Choroid plexus epithelial cell (primary cell): Measurements from ENCODE around the gene PUSL1.

Experiments used
- DNase-seq: peaks from one replicate; pipeline ENCODE4 v3.0.0-alpha.2; 2010; ENCODE audit warnings: low read depth
- H3K4me3 ChIP-seq: 2 replicates; pipeline ENCODE4 v1.5.1; 2011; ENCODE audit warnings: low read depth, mild to moderate bottlenecking, control low read depth, low read length, moderate library complexity
- TF ChIP-seq, protein P1 (sequence below): conservative IDR thresholded peaks from 2 replicates; pipeline ENCODE4 v1.5.1; 2011; ENCODE audit warnings: low read depth, mild to moderate bottlenecking, control low read depth, inconsistent platforms, low read length, moderate library complexity

The PUSL1 gene

DNA sequence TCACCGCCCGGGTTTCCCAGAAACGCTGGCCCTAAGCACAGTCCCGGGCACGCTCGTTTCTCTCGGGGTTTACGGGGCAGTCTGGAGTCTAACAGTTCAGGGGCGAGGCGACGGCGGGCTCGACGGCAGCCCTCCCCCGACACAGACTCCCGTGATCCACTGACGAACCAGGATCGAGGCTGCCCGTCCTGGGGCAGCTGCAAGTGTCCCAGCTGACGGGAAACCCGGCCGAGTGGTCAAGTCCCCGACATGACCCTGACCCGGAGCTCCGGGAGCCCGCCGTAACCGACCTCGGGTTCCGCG is 35.2 kb upstream of the PUSL1 start:
- DNase-seq, result no peak
- TF ChIP-seq, protein P1, sequence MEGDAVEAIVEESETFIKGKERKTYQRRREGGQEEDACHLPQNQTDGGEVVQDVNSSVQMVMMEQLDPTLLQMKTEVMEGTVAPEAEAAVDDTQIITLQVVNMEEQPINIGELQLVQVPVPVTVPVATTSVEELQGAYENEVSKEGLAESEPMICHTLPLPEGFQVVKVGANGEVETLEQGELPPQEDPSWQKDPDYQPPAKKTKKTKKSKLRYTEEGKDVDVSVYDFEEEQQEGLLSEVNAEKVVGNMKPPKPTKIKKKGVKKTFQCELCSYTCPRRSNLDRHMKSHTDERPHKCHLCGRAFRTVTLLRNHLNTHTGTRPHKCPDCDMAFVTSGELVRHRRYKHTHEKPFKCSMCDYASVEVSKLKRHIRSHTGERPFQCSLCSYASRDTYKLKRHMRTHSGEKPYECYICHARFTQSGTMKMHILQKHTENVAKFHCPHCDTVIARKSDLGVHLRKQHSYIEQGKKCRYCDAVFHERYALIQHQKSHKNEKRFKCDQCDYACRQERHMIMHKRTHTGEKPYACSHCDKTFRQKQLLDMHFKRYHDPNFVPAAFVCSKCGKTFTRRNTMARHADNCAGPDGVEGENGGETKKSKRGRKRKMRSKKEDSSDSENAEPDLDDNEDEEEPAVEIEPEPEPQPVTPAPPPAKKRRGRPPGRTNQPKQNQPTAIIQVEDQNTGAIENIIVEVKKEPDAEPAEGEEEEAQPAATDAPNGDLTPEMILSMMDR, result no peak
- peak overlapping the region; percentile 83 for H3K4me3 ChIP-seq

DNA sequence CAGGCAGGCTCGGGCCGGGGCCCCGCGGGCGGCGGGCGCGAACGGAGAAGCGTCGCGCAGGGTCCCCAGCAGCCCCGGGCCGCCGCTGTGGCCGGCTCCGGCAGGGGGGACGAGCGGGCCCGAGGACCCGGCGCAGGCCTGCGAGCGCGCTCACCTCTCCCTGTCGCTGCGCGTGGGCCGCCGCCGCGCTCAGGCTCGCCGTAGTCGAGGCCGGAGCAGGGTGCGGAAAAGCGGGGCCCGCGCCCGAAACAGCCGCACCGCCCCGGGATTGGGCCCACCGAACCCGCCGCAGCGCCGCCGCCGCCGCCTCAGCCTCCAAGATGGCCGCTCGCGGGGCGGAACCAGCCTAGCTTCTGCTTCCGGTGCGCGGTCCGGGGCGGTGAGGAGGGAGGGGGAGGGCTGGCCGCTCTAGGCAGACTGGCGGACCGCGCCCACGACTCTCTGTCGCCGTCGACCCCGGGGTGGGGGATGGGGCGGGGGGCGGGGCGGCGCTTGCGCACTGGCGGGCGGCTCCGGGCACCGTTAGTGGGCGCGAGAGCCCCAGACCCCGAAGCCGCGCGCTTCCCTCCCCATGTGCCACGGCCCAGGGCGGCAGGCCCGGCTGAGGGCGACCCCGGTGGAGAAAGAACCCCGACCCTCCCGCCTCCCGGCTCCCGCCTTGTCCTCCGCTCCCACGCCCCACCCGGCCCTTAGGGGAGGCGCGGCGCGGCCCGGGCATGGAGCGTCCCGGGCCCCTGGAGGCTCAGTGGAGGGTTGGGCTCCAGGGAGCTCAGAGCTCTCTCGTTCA is 34.7 kb upstream of the PUSL1 start, which contains the start of gene UBE2J2:
UBE2J2 (minus strand) TSS at position 343 of the 787 bp plus-strand sequence. CDS start 5,862 bp downstream, outside the sequence.
- DNase-seq, result peak; percentile 95
- TF ChIP-seq, protein P1, result no peak
- peak within 1 kb of the TSS; percentile 83 for H3K4me3 ChIP-seq

DNA sequence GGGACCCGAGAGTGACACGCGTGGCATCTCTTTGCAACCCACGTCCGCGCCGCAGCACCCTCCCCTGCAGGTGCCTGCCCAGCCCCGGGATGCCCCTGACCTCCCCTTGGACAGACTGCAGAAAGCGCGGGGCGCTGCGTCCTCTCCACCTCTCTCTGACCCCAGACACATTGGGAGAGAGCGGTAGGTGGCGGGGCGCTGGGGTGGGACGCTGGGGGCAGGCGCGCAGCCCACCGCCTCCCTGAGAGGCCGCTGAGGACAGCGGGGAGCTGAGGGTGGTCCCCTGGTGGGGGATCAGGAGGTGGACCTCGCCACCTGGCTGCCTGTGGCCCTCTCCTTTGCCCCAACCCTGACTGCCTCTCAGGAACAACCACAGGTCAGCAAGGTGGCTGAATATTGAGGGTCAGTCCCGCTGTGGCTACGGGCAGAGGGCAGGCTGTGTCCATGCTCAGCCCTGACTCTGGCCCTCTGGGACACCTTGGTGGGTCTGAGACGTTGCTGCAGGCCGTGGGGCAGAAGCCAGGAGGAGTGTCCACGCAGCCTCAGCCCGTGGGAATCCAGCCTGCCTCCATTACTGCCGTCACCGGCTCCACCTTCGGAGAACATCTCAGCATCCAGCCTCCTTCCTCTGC is 34.0 kb upstream of the PUSL1 start:
- no peak for DNase-seq
- TF ChIP-seq, protein P1, result no peak
- H3K4me3 ChIP-seq, result peak overlapping the region; percentile 83

DNA sequence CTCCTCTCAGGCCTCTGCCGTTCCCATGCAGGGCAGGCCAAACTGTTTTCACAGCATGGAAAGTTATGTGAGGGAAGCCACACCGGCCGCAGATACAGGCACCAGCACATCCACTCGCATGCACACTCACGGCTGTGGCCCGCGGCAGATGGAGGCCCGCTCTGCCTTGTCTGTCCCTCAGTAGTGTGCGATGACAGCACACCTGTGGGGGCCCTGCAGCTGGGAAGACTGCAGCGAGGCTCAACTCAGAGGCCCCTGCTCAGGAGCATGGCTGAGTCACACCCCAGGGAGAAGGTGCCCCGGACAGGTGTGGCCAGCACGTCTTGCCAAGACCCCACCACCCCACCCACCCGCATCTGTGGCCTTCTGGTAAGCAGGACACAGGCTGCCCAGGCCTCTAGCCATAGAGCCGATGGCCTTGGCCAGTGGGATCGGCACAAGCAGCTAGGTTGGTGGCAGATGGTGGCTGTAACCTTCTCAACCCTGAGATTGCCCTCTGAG is 33.4 kb upstream of the PUSL1 start:
- no peak for DNase-seq
- no peak overlapping the region for H3K4me3 ChIP-seq
- TF ChIP-seq, protein P1, result no peak

DNA sequence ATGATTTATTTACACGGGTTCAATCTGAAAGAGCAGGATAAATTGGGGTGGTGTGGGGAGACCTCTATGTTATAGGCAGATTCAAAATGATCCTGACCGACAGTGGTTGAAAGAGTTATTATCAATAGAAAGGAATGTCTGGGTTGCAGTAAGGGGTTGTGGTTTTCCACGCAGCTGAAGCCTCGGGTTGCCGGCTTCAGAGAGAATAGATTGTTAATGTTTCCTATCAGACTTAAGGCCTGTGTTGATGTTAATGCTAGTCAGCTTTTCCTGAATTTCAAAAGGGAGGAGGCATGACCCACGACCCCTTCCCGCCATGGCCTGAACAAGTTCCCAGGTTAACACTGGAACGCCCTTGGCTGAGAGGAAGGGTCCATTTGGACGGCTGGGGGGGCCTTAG is 32.6 kb upstream of the PUSL1 start:
- no peak overlapping the region for H3K4me3 ChIP-seq
- TF ChIP-seq, protein P1, result no peak
- no peak for DNase-seq

DNA sequence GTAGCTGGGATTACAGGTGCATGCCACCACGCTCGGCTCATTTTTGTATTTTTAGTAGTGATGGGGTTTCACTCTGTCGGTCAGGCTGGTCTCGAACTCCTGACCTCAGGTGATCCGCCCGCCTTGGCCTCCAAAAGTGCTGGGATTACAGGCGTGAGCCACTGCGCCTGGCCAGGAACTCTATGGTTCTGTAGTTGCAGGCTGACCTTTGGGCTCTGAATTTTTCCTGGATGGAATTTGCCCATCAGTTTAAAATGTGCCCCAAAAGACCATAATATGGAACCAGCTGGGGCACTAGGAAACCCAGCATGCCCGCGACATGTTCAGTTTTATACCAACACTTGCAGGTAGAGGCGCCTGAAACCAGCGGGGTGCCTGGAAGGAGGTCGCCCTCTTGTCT is 29.8 kb upstream of the PUSL1 start:
- DNase-seq, result no peak
- TF ChIP-seq, protein P1, result no peak
- no peak overlapping the region for H3K4me3 ChIP-seq
